Measurements from ENCODE around the gene CPVL.

- TF ChIP-seq CTCF (IDR thresholded peaks at IDR 0.05) = no peak
- no peak for TF ChIP-seq EP300 (IDR thresholded peaks at IDR 0.05)
- no peak for TF ChIP-seq POLR2A (IDR thresholded peaks at IDR 0.05; ENCODE audit: low read depth)
- TF ChIP-seq POLR2AphosphoS5 (IDR thresholded peaks at IDR 0.05) = no peak
Measured at GRCh38 chr7:29105191-29105590, 41.1 kb downstream of the CPVL start.
